Hepatocyte (in vitro differentiated cells): ENCODE measurements around the gene SREK1IP1. TPM values are rescaled to one million over a fixed set of nuclear protein-coding genes. Genes with fewer than 3 reads are reported as not detected.

ENCODE experiments used
- DNase-seq: peaks from one replicate; pipeline ENCODE4 v3.0.0-alpha.2; 2016; ENCODE audit warnings: low spot score
- H2AFZ ChIP-seq: fragments of 200-600 bp; sonication (generic); 2 replicates; pipeline ENCODE4 v1.6.0; 2016; ENCODE audit warnings: antibody characterized with exemption, mild to moderate bottlenecking
- H3K27ac ChIP-seq: fragments of 200-600 bp; sonication (generic); 2 replicates; pipeline ENCODE4 v1.5.1; 2016; ENCODE audit warnings: mild to moderate bottlenecking
- H3K27me3 ChIP-seq: fragments of 200-600 bp; sonication (generic); 2 replicates; pipeline ENCODE4 v1.6.1; 2016
- H3K36me3 ChIP-seq: fragments of 200-600 bp; sonication (generic); replicated peaks from 2 replicates; pipeline ENCODE4 v1.5.1; 2016; ENCODE audit warnings: low read depth; ENCODE audit not compliant: insufficient read depth
- H3K4me1 ChIP-seq: fragments of 200-600 bp; sonication (generic); 2 replicates; pipeline ENCODE4 v1.5.1; 2016; ENCODE audit warnings: mild to moderate bottlenecking, moderate library complexity; ENCODE audit not compliant: insufficient read depth
- H3K4me2 ChIP-seq: fragments of 200-600 bp; sonication (generic); 2 replicates; pipeline ENCODE4 v1.6.0; 2016
- H3K4me3 ChIP-seq: fragments of 200-600 bp; sonication (generic); 2 replicates; pipeline ENCODE4 v1.5.1; 2016; ENCODE audit warnings: mild to moderate bottlenecking
- H3K79me2 ChIP-seq: fragments of 200-600 bp; sonication (generic); 2 replicates; pipeline ENCODE4 v1.6.0; 2017; ENCODE audit warnings: mild to moderate bottlenecking
- H3K9me2 ChIP-seq: fragments of 200-600 bp; sonication (generic); replicated peaks from 2 replicates; pipeline ENCODE4 v1.6.0; 2017; ENCODE audit warnings: mild to moderate bottlenecking; ENCODE audit not compliant: insufficient read depth
- H3K9me3 ChIP-seq: fragments of 200-600 bp; sonication (generic); 2 replicates; pipeline ENCODE4 v1.5.1; 2016; ENCODE audit warnings: low read depth, mild to moderate bottlenecking
- H4K20me1 ChIP-seq: fragments of 200-600 bp; sonication (generic); 2 replicates; pipeline ENCODE4 v1.6.0; 2016; ENCODE audit warnings: mild to moderate bottlenecking; ENCODE audit not compliant: insufficient read depth, poor library complexity, severe bottlenecking
- CTCF ChIP-seq: fragments of 200-600 bp; sonication (generic); IDR thresholded peaks from 2 replicates; pipeline ENCODE4 v1.5.1; 2016; ENCODE audit warnings: antibody characterized with exemption, mild to moderate bottlenecking; ENCODE audit not compliant: poor library complexity
- EZH2 ChIP-seq: fragments of 200-600 bp; sonication (generic); IDR thresholded peaks from 2 replicates; pipeline ENCODE4 v1.6.1; 2016; ENCODE audit warnings: antibody characterized with exemption, mild to moderate bottlenecking, borderline replicate concordance
- EZH2phosphoT487 ChIP-seq: fragments of 200-600 bp; sonication (generic); IDR thresholded peaks from one replicate; pipeline ENCODE4 v1.6.1; 2018; ENCODE audit warnings: antibody characterized with exemption, mild to moderate bottlenecking, low read depth, moderate library complexity; ENCODE audit not compliant: unreplicated experiment, severe bottlenecking
- WGBS: methylation state at CpG from one replicate; pipeline ENCODE4 v1.1.6; 2016; ENCODE audit warnings: low lambda C conversion rate; ENCODE audit errors: missing lambda C conversion rate; 5-methylcytosine and 5-hydroxymethylcytosine counted together
- polyA plus RNA-seq: library from polyadenylated mRNA; unstranded; fragments of >200 nt; fragmentation: Nextera tagmentation; extraction: Ambion mirVana; gene quantifications from 2 replicates; pipeline ENCODE4 v1.2.1, GENCODE V29; 2016
- total RNA-seq: library from RNA; depleted of rRNA; stranded (reverse); fragments of >200 nt; gene quantifications from 2 replicates; pipeline ENCODE4 v1.2.3, GENCODE V29; 2014

Gene SREK1IP1
- total and polyA plus RNA-seq, 2 experiments from 2014 or later: 19.6 to 27.3 TPM

DNA sequence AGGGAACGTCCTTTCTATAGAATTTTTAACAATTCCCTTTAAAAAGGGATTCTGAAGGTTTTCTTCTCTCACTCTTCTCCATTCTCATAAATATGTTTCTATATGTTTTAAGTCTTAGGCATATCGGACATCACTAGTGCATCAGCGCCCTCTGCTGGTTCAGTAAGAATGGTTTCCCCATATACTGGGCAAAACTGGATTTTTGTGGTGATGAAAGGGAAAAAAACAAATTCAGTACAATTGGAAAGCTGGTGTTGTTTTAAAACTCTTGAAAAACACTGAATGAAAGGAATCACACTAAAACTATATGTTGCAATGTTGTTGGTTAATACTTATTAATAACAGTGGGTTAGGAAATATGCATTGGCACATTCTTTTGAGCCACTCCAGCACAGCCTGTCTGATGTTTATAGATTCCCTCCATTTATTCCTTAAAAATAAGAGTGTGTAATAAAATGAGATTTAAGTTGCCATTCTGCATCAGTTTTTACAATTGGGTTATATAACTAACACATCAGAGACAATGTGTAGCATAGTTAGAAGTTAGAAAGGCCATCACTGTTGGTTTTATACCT, 16.0 kb upstream of the SREK1IP1 start:
- Histone ChIP-seq H3K27me3 (no peaks in the 10 kb centered on the region), H2AFZ (no peak overlapping the region), H3K9me3 (no peaks in the 10 kb centered on the region), H3K4me1 (no peaks in the 10 kb centered on the region), H4K20me1 (no peaks in the 10 kb centered on the region), H3K4me2 (no peak overlapping the region), H3K9me2 (no peaks in the 10 kb centered on the region), H3K79me2 (peaks cover 4% of the 10 kb centered on the region), H3K4me3 (no peak overlapping the region), H3K27ac (no peak overlapping the region), H3K36me3 (no peaks in the 10 kb centered on the region)
- peak; percentile 93 for TF ChIP-seq CTCF
- no peak for TF ChIP-seq EZH2
- 7% methylated on average over 3 of the region's 3 CpGs for WGBS
- DNase-seq: peak; percentile 93

DNA sequence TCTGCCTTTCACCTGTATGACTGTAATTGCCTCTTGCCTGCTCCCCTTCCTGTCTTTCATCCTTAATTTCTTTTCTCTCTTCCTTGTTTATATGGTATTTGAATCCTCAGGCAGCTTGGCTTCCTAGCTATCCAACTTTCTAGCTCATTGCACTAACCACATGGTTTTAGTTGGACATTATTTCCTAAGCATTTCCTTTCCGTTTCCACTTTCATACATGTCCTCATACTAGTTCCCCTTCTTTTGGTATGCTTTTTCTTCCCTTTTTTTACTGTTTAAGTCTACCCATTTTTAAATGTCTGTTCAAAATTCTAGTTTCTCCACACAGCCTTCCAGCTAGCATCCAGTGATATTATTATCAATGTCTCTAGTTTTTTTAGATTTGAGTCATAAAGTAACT, 6.8 kb upstream of the SREK1IP1 start:
- Histone ChIP-seq H3K27me3 (no peaks in the 10 kb centered on the region), H3K27ac (no peak overlapping the region), H2AFZ (no peak overlapping the region), H3K4me1 (peaks cover 2% of the 10 kb centered on the region), H3K4me3 (no peak overlapping the region), H3K4me2 (no peak overlapping the region), H3K79me2 (peaks cover 27% of the 10 kb centered on the region), H3K36me3 (no peaks in the 10 kb centered on the region), H3K9me3 (no peaks in the 10 kb centered on the region), H4K20me1 (no peaks in the 10 kb centered on the region), H3K9me2 (no peaks in the 10 kb centered on the region)
- no peak for DNase-seq
- WGBS: 93% methylated on average over 1 of the region's 1 CpG
- TF ChIP-seq EZH2phosphoT487 (no peak), CTCF (no peak), EZH2 (no peak)

GRCh38 chr5:64773533-64773932, 5.0 kb upstream of the SREK1IP1 start:
- no peaks in the 10 kb centered on the region for H3K9me2 ChIP-seq
- H2AFZ ChIP-seq: no peak overlapping the region
- no peaks in the 10 kb centered on the region for H3K27me3 ChIP-seq
- WGBS: 97% methylated on average over 1 of the region's 1 CpG
- TF ChIP-seq EZH2phosphoT487: no peak
- no peak for TF ChIP-seq EZH2
- TF ChIP-seq CTCF: no peak
- peaks cover 10% of the 10 kb centered on the region for H3K4me1 ChIP-seq
- no peaks in the 10 kb centered on the region for H3K9me3 ChIP-seq
- H3K36me3 ChIP-seq: no peaks in the 10 kb centered on the region
- no peak overlapping the region for H3K4me2 ChIP-seq
- H4K20me1 ChIP-seq: no peaks in the 10 kb centered on the region
- H3K79me2 ChIP-seq: peaks cover 40% of the 10 kb centered on the region
- DNase-seq: no peak
- no peak overlapping the region for H3K27ac ChIP-seq
- H3K4me3 ChIP-seq: no peak overlapping the region

DNA sequence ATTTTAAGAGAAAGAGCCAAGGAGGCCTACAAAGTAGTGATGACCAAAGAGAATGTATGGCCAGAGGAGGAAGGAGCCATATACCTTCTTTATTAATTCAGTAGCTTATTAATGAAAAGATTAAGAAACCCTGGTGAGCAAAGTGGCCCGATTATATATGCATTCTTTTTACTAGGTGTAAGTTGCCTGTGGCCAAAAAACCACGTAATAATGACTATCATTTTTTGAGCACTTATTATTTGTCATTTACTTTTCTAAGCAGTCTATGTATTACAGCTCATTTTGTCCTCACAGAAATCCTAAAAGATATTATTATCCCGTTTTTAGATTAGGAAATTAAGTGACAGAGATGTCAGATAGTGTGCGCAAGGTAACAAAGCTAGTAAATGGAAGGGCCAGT, 3.2 kb upstream of the SREK1IP1 start:
- no peaks in the 10 kb centered on the region for H4K20me1 ChIP-seq
- no peaks in the 10 kb centered on the region for H3K27me3 ChIP-seq
- H3K79me2 ChIP-seq: peaks cover 55% of the 10 kb centered on the region
- peaks cover 18% of the 10 kb centered on the region for H3K4me1 ChIP-seq
- no peak overlapping the region for H2AFZ ChIP-seq
- H3K9me2 ChIP-seq: no peaks in the 10 kb centered on the region
- DNase-seq: no peak
- WGBS: 87% methylated on average over 4 of the region's 4 CpGs
- H3K36me3 ChIP-seq: no peaks in the 10 kb centered on the region
- TF ChIP-seq CTCF (no peak), EZH2 (no peak), EZH2phosphoT487 (no peak)
- H3K27ac ChIP-seq: no peak overlapping the region
- H3K4me3 ChIP-seq: no peak overlapping the region
- H3K9me3 ChIP-seq: no peaks in the 10 kb centered on the region
- no peak overlapping the region for H3K4me2 ChIP-seq
